Activated CD4-positive, alpha-beta T cell treated with anti-CD3 and anti-CD28 coated beads, Interleukin-2, amount 50 U/mL, for 16 hours (primary cell): ENCODE measurements around the gene UPF2.
"Not testable (repeated sequence)": the region's sequence is repeated elsewhere in the genome, so short reads cannot be mapped to it uniquely, and the experiment has no call there.

Source experiments
- DNase-seq: peaks from one replicate; pipeline ENCODE4 v3.0.0-alpha.2; 2020

Gene UPF2

DNA sequence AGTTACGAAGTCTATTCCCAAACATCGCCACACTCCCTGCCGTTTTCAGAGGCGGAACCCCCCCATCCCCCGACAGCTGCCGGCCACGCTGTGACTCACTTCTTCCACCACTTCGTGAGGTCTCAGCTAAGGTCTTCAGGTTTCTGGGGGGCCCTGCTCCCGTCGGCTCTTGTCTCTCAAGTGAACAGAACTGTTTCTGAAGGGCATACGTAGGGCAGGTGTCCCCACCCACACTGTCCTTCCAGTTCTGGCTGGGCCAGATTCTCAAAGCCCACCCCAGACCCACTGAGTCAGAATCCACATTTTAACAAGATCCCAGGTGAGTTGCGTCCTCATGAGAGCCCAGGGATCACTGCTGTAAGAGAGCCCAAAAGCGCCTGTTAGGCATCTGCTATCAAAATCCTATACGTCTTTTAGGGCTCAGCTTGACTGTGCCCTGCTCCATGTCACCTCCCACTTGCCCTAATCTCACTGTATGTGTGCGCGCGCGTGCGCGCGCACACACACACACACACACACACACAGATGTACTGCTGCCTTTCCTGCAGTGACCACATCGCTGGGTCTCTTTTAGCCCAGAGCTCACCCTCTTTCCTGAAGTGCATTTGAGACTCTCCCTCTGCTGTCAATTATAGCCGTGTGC, 140.7 kb downstream of the UPF2 start:
- no peak for DNase-seq

DNA sequence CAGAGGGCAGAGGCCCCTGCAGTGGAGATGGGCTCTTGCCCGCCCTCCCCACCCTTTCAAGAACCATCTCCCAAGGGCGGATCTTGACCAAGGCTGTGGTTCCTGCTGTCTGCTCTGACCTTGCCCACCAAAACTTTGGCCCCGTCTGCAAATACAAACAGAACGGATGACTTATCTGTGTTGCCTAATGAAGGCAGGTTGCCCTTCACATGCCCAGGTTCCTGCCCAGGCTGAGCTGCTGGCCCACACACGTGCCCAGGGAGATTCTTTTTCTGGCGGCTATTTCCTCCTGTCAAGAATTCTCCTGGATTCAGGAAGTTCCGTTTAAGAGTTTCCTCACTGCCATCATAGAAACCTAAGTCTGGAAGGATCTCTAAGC, 141.2 kb downstream of the UPF2 start:
- DNase-seq, result no peak

DNA sequence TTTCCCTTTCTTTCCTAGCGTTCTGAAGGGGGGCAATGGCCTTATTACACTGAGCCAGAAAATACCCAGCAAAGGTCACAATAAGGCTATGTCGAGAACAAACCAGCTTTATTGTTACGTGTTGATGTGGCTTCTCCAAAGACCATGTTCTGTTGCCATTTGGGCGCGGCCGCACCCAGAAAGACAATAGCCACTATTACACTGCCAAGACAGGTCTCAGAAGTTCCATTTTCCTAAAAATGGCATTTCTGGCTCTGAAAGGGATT, 141.6 kb downstream of the UPF2 start:
- DNase-seq, result no peak

DNA sequence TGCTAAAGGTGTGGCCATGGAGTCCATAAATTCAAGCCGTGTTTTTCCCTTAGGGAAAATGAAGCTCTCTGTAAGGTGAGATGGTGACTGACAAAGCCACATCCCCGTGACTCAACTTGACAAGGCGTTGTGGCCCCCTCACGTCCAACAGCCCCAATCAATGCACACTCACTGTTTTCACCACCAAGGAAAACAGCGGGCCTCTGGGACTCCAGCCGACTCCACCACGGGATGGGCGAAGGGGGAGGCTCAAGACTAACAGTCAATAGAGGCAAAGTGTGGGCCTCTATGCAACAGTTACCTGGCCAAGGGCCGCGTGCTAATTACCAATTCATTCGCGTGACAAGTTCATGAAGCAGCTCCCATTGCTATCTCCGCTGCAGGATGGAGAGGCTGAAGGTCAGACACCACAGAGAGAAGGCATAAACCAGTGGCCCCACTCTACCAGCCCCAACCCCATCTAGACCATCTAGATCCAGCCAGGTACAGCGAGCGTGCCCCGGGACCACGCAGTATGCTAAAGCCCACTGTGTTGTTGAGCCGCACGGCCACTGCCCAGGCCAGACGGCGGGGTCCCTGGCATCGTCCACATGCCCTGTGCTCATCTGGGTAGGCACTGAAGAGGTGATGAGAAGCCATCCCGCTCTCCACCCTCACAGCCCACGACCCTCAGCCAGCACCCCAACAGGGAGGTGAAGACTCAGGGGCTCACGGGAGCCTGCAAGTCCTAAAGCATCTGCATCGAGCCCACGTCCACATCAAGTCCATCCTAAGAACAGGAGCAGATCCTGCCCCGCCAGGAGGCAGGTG, 143.3 kb downstream of the UPF2 start:
- DNase-seq, result no peak

DNA sequence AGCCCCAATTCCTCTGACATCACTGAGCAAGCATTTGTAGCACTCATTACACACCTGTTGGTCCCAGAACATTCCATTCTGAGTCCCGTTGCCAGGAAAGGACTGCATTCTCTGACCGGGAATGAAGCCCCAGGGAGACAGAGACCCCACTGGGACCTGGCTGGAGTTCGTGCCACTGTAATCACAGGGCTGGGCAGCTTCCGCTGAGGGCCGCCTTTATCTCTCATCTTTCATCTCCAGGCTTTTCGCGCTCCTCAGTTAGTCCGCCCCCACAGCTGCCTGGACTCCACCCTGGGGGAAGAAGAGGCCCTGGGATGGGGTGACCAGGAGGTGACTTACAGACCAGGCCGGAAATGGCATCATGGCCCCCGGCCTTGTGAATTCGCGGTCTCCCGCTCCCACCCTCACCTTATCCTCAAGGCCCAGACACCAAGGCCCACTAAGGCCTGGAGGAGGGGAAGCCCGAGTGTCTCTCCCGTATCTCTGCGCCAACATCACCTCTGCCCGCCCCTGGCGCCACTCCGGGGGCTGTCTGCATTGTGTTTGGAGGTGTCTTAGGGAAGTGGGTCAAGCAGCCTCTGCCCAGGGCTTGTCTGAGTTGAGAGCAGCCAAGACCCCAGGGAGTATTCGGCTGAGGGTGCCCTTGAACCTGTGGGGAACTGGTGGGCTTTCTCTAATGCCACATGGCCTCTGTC, 144.1 kb downstream of the UPF2 start:
- no peak for DNase-seq

DNA sequence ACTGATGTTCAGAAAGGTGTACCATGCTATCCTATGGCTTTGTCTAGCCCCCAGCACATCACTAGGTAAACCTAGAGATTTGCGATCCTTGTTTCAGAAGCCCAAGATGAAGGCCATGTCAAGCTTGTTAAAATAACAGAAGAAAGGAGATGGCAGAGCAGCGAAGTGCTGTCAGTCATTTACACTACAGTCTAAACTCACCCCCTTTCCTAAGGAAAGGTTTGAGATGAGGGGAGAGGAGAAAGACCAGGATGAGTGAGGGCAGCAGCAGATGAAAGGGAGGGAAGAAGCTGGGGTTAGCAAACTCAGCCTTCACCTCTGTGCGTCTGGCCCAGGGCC, 144.6 kb downstream of the UPF2 start:
- no peak for DNase-seq

DNA sequence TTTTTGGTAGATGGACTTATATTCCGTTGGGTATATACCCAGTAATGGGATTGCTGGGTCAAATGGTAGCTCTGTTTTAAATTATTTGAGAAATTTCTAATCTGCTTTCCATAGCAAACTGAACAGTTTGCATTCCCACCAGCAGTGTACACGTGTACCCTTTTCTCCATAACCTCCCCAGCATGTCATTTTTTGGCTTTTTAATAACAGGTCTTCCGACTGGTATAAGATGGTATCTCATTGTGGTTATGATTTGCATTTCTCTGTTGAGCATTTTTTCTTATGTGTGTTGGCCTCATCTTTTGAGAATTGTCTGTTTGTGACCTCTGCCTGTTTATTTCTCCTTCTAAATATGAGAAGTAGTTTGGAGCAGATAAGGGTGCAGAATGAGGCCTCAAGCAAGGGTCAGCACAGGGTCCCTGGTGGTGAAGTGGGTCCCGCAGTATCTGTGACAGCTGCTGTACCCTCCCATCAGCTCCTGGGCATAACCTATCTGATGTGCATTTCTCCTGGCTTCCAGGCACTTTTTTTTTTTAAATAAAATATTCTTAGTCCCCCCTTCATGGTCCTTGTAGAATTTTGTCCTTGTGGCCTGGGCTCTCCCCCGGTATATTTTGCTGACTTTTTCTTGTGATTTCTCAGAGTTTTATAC, 145.9 kb downstream of the UPF2 start:
- DNase-seq, result no peak

DNA sequence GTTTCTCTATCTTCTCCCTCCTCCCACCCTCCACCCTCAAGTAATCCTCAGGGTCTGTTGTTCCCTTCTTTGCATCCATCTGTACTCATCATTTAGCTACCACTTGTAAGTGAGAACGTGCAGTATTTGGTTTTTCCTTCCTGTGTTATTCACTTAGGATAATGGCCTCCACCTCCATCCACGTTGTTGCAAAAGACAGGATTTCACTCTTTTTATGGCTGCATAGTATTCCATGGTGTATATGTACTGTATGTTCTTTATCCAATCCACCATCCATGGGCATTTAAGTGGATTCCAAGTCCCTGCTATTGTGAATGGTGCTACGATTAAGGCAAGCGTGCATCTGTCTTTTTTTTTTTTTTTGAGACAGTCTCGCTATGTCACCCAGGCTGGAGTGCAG, 147.0 kb downstream of the UPF2 start:
- DNase-seq, result no peak

DNA sequence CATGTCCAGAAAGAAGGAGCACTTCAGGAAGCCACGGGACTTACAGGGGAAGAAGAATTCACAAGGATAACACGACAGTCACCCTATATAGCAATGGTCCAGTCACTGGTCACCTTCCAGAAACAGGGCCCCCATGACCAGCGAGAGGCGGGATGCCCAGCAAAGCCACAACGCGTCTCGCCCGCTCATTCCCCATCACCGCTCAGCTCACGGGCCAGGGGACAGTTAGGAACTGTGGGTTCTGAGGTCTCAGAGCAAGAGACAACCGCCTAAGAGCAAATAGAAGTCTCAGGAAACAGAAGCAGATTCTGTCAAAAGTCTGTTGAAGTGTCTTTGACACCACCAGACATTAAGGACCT, 147.5 kb downstream of the UPF2 start:
- no peak for DNase-seq

DNA sequence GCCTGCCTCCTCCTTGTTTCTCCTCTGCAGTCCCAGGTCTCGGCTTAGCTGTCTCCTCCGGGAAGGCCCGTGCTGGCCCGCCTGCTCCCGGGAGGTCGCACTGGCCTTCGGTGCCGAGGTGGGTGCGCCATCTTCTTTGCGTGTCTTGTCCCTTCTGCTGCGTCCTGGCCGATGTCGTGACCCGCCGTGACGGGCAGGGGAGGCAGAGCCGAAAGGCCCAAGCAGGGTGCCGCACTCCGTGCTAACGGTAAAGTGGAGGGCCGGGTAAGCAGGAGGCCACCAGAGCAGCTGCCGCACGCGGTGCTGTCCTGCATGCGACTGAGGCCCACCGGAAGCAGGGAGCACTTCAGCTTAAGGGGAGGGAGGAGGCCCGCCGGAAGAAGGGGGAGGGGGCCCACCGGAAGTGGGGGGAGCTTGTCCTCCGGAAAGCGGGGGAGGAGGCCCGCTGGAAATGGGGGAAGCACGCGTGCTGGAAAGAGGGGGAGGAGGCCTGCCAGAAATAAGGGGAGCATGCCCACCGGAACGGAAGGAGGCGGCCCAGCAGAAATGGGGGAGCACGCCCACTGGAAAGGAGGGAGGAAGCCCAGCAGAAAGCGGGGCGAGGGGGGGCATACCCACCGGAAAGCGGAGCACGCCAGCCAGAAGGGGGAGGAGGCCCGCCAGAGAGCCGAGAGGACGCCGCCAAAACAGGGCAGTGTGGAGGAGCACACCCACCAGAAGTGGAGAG, 148.1 kb downstream of the UPF2 start:
- no peak for DNase-seq

DNA sequence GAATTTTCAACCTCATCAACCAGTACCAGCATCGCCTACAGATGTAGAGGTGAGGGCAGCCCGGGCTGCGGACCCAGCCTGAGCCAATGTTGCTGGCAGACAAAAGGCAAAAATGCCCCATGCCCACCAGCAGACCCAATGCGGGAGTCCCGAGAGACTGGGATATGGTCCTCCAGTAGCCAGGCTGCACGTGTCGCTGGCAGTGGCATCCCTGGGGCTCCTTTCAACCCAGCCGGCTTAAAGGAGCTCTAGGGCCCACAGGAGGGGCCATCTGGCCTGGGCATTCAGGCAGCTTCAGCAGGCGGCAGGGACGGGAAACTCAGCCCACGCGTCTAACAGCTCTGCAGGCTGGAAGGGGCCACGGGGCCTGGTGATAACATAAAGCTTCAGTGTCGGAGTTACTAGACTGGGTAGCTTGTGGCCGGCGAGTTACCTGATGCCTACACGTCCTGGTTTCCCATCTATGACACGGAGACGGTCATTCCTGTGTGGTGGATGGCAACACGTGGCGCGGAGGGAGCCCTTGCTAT, 148.8 kb downstream of the UPF2 start:
- DNase-seq, result no peak

DNA sequence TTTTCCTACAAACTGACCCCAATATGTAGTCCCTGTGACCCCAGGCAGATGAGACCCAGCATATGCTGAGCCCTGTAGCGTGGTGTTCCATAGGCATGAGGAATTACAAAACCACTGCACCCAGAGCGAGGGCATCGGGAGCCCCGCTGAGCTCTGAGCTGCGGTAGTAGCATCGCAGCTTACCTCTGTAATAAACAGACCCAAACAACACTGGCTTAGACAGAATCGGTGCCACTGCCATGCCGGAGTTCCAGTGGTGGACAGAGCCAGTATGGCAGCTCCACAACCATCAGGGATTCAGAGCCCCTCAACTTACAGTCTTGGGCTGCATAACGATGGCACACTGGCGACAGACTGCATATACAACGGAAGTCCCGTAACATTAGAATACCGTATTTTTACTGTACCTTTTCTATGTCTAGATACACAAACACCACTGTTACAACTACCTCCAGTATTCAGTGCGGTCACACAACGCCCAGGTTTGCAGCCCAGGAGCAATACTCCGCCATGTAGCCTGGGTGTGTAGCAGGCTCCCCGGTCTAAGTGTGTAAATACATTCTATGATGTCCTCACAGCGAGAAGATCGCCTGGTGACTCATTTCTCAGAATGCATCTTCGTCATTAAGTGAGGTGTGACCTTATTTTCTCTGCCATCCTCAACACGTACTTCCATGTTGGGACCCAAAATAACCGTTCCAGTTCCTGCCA, 150.7 kb downstream of the UPF2 start:
- no peak for DNase-seq

DNA sequence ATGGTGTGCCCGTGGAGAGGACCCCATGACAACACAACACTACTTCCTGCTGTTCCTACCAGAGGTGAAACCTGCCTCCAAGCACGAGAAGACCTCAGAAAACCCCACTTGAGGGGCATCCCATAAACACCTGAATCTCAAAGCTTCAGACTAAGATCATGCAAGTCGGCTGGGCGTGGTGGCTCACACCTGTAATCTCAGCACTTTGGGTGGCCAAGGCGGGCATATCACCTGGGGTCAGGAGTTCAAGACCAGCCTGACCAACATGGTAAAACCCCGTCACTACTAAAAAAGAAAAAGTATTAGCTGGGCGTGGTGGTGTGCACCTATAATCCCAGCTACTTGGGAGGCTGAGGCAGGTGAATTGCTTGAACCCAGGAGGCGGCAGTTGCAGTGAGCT, 153.3 kb downstream of the UPF2 start:
- DNase-seq, result not testable (repeated sequence)

DNA sequence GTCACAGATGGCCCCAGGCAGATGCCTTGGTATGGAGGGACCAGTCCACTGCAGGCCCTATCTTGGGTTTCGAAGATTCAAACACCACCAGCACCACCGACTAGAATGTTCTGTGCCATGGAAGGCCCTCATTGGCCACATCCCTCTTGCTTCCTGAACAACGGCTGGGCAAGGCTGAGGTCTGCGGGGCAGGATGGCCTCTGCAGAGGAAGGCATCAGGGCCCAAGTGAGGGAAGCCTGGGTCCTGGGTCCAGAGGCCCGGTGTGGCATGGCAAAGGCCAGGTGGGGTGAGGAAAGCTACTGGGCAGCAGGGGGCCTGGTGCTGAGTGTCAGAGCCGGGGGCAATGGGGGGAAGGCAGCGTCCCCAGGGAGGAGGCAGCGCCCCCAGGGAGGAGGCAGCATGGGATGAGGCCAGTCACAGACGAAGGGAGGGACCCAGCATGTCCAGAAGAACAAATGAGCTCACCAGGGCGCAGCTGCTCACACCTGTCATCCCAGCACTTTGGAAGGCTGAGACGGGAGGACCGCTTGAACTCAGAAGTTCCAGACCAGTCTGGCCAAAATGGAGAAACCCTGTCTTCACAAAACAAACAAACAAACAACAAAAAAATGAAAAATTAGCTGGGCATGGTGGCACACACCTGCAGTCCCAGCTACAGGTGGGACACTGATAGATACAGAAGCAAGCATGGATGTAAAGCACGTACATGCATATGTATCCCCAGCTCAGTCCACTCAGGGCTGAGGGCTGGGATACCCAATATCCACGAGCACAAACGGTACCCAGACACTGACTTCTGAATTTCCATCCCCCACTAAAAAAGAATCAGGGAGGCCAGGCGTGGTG, 155.0 kb downstream of the UPF2 start:
- no peak for DNase-seq

DNA sequence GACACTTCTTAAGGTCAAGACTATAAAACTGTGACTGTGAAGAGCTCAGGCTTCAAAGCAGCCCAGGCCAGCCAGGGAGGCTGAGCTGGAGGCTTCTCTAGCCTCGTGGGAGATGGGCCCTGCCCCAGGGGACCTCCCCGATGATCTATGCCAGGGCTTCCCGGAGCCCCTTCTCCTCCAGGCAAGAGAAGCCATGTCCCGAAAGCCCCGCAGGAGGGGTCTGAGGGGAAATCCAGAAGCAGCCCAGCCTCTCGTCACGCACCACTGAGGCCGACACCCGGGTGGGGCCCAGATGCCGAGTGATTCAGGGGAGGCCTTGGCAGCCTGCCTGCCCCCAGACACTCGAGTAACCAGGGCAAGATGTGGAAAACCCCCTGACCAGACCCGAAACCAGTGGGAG, 155.8 kb downstream of the UPF2 start:
- no peak for DNase-seq

DNA sequence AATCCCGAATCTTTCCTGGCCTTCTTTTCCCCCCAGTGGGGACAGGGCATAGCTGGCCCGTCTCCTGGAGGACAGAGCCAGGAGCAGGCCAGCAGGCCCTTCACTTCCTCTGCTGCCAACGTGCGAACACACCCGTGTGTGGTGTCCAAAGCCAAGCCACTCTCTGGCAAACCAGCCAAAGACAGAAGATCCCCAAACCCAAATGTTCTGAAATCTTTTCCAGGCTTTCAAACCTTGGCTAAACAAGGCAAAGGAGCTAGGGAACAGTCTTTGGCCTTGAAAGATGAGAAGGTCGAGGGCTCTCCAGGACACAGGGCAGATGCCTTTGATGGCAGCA, 156.5 kb downstream of the UPF2 start:
- DNase-seq, result no peak

DNA sequence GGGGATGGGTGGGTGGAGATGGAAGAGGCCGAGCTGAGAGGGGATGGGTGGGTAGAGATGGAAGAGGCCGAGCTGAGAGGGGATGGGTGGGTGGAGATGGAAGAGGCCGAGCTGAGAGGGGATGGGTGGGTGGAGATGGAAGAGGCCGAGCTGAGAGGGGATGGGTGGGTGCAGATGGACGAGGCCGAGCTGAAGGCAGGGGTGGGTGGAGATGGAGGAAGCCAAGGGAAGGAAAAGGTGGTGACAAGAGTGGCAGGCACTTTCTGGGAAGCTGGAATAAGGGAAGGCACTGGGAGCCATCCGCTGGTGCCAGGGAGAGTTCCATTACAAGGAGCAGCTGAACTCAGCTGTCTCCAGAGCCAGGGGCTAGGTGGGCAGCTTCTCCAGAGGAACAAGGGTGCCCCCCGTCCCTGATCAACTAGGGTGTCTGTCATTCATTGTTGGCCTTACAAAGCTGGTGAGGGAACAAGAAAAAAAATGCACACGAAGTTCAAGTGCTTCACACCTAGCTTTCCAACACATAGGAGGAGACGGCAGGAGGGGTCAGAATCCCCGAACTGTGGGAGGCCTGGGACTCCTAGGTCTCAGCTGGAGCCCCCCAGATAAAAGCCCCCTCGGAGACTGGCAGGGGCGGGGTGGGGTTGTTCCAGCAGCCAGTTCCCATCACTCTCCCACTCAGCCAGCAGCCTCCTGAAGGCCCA, 157.0 kb downstream of the UPF2 start:
- no peak for DNase-seq

DNA sequence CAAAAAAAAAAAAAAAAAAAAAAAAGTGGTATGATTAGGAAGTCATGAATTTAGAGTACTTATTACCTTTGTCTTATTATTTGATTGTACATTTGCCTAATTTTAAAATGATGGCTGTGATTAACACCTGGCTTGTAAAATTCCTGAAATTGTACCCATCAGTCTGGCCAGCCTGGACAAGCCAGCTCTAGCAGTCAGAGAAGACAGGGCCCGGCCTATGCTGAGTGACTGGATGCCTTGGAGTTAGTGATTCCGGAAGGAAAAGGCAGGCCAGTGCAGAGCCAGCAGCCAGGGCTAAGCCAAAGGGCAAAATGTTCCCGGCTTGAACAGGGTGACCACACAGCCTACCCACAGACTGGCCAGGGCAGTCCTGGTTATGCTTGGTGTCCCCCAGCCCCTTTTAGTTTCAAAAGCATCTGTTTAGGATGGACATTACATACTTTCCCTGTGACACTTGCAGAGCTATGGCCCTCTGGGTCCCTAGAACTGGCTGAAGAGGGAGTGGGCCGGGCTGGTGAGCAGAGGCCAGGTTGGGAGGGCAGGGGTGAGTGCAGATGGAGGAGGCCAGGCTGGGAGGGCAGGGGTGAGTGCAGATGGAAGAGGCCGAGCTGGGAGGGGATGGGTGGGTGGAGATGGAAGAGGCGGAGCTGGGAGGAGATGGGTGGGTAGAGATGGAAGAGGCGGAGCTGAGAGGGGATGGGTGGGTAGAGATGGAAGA, 157.7 kb downstream of the UPF2 start:
- DNase-seq, result no peak

DNA sequence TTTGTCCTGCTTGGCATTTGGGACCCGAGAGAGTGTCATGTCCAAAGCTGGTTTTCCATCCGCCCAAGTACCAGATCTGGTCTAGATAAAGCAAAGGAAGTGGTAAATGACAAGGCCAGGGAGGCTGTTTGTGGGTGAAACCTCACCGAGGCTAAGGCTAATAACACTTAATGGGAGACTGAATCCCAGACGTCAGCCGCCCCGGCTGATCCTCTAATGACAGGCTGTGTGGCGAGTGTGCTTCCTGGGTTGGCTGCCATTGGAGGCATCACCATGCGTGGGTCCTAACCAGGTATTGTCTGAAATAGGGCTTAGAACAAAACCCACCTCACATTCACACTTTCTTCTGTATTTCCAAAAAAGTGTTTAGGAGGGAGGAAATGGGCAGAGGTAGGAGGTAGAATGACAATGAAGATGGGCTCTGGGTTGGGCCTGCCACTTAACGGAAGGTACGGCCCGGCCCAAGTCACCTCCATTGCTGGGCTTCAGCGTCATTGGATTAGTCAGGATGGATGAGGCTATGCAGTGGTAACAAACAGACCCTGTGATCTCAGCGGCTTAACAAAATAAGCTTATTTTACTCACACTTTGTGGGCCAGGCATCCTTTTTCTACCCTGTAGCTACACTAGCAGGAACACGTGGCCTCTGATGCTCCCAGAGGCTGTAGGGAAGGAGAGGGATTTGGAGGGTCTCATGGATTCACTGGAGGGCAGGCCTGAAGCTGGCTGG, 159.8 kb downstream of the UPF2 start:
- peak; percentile 35 for DNase-seq
